ENCODE results near the gene ISL1. TPM values are rescaled to one million over a fixed set of nuclear protein-coding genes. Genes with fewer than 3 reads are reported as not detected.

ISL1 gene
- total RNA-seq, 4 donors from 2014 or later, result 0.63 TPM; not detected in 3

DNA sequence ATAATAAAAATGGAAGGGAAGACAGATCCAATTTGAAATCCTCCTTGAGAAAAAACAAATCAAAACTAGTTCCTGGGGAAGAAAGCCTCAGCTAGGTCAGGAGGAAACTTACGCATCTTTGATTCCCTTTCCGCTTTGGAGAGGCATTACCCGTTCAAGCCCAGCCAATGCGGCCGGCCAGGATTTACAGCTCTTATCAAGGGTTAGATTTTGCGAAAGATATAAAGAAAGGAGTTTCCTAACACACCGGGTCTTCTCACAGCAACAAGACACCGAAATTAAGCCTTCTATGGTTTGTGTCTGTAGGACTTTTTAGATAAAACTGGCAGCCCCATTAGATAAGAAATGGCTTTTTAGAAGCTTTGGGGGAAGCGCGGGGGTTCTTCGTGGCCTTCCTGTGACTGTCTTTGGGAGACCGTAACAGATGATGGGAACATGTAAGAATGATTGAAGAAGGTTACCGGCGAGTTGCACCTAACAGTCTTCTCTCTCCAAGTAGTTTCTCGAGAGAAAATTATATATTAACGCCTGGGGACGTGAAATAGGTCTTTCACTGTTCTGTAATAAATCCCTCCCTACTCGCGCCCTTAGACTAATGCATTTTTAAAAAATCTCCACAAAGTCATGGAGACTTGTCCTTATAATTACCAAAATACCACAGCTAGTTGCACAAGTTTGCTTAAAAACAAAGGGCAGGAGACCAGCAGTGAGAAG lies 1.3 kb upstream of the ISL1 start:
- 13 to 15% methylated on average over 19 of the region's 19 CpGs for WGBS, 2 donors
- no peaks in the 10 kb centered on the region for H3K36me3 ChIP-seq
- no peak for DNase-seq
- H3K4me3 ChIP-seq (replicated peaks in 1 of 3), result no peak overlapping the region
- peaks cover 31% of the 10 kb centered on the region for H3K27me3 ChIP-seq
- H3K27ac ChIP-seq, result no peak overlapping the region
- TF ChIP-seq POLR2A (IDR thresholded peaks at IDR 0.05), result no peak
- TF ChIP-seq, protein P1, sequence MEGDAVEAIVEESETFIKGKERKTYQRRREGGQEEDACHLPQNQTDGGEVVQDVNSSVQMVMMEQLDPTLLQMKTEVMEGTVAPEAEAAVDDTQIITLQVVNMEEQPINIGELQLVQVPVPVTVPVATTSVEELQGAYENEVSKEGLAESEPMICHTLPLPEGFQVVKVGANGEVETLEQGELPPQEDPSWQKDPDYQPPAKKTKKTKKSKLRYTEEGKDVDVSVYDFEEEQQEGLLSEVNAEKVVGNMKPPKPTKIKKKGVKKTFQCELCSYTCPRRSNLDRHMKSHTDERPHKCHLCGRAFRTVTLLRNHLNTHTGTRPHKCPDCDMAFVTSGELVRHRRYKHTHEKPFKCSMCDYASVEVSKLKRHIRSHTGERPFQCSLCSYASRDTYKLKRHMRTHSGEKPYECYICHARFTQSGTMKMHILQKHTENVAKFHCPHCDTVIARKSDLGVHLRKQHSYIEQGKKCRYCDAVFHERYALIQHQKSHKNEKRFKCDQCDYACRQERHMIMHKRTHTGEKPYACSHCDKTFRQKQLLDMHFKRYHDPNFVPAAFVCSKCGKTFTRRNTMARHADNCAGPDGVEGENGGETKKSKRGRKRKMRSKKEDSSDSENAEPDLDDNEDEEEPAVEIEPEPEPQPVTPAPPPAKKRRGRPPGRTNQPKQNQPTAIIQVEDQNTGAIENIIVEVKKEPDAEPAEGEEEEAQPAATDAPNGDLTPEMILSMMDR (IDR thresholded peaks at IDR 0.05), result no peak
- peaks cover 24 to 29% of the 10 kb centered on the region in 2 donors for H3K4me1 ChIP-seq
- no peaks in the 10 kb centered on the region for H3K9me3 ChIP-seq
- intact Hi-C loops (cut with DNase I), result no loop called here

DNA sequence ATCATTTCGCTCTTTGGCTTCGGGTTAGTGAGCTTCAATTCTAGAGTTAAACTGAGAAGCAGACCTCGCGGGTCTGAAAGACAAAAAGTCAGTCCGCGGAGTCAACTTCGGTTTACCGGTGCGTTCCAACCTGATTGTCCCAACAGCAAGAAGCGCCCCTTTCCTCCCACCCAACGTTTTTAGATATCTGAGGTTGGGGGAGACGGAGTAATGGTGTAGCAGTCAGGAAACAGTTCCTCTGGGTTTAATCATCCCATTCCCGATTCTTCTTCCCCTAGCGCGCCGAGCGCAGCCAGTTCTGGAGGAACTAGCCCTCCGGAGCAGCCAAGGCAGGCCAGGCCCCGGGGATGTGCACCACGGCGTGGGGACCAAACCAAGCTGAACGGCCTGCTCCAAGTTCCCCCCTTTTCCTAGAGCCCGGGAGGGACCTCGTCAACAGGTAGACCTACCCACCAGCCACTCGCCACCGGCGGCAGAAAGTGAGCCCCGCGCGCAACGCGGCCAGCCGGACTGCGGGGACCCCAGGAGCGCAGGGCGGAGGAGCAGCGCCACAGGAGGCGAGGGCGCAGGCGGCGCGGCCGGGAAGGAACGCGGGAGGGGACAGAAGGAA lies 622 bp upstream of the ISL1 start:
- peak overlapping the region in 1 of 3 donors; percentile 34 for H3K4me3 ChIP-seq (replicated peaks in 1 of 3)
- intact Hi-C loops (cut with DNase I), result no loop called here
- no peaks in the 10 kb centered on the region for H3K9me3 ChIP-seq
- peaks cover 28 to 36% of the 10 kb centered on the region in 2 donors for H3K4me1 ChIP-seq
- H3K27ac ChIP-seq, result no peak overlapping the region
- no peaks in the 10 kb centered on the region for H3K36me3 ChIP-seq
- no peak for TF ChIP-seq POLR2A (IDR thresholded peaks at IDR 0.05)
- TF ChIP-seq, protein P1 (IDR thresholded peaks at IDR 0.05), result no peak
- no peak for DNase-seq
- peaks cover 36% of the 10 kb centered on the region for H3K27me3 ChIP-seq
- 3% methylated on average over 37 to 39 of the region's 45 CpGs for WGBS, 2 donors

DNA sequence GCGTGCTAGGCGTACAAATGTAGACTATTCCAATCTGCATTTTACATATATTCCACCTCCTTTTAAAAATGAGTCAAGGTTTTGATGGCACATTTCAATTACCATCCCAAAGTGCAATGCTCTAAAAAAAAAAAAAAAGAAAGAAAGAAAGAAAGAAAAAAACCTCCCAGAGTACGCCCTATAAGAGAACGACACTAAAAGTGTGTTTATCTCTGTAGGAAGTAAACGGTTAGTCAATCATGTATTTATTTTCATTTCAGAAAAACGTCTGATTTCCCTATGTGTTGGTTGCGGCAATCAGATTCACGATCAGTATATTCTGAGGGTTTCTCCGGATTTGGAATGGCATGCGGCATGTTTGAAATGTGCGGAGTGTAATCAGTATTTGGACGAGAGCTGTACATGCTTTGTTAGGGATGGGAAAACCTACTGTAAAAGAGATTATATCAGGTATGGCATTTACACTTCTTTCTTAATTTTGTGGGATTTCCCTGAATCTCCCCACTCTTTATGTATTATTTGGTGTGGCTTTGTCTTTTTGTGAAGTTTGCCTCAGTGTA lies 1.1 kb downstream of the ISL1 start:
- peaks cover 16 to 33% of the 10 kb centered on the region in 2 donors for H3K4me1 ChIP-seq
- H3K4me3 ChIP-seq (replicated peaks in 1 of 3), result no peak overlapping the region
- H3K36me3 ChIP-seq, result no peaks in the 10 kb centered on the region
- DNase-seq, result no peak
- H3K27me3 ChIP-seq, result peaks cover 42% of the 10 kb centered on the region
- intact Hi-C loops (cut with DNase I), result no loop called here
- TF ChIP-seq POLR2A (IDR thresholded peaks at IDR 0.05), result no peak
- TF ChIP-seq, protein P1 (IDR thresholded peaks at IDR 0.05), result no peak
- no peaks in the 10 kb centered on the region for H3K9me3 ChIP-seq
- 18% methylated on average over 12 of the region's 12 CpGs for whole genome bisulfite sequencing, 2 donors
- no peak overlapping the region for H3K27ac ChIP-seq

DNA sequence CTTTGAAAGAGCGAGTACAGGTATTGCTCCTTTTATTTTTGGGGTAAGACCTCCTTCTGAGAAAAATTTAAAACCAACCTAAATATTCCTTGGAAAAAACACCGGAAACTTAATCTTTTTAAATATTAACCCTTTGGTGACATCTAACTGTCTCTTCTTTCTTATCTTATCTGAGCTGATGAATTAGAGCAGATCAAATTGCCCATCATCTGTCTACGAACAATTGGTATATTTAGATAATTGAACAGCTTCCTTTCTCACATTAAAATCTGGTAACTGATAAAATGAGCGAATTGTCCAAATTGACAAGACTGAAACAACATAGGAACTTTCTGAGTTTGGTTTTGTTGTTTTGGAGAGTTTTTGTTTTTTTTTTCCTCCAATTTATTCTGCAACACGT lies 2.0 kb downstream of the ISL1 start:
- Histone ChIP-seq H3K4me3 (replicated peaks in 1 of 3) (no peak overlapping the region), H3K27ac (no peak overlapping the region), H3K27me3 (peaks cover 48% of the 10 kb centered on the region), H3K36me3 (no peaks in the 10 kb centered on the region), H3K4me1 (peaks cover 12 to 39% of the 10 kb centered on the region in 2 donors), H3K9me3 (no peaks in the 10 kb centered on the region)
- intact Hi-C loops (cut with DNase I), result no loop called here
- DNase-seq, result no peak
- 46% methylated on average over 5 of the region's 5 CpGs for WGBS, 2 donors
- TF ChIP-seq POLR2A (IDR thresholded peaks at IDR 0.05), result no peak
- TF ChIP-seq, protein P1 (IDR thresholded peaks at IDR 0.05), result no peak

Measured in thyroid gland (tissue), 4 donors.